Smooth muscle cell (in vitro differentiated cells): ENCODE data around the gene NOTUM. TPM values are rescaled to one million over a fixed set of nuclear protein-coding genes. Genes with fewer than 3 reads are reported as not detected.

ENCODE experiments used
- DNase-seq: peaks from one replicate; lab custom pipeline; 2025; ENCODE audit not compliant: unreplicated experiment; lab: John Stamatoyannopoulos, UW
- H2AFZ ChIP-seq: fragments of 200-600 bp; sonication (generic); 2 replicates; pipeline ENCODE4 v1.6.0; 2016; ENCODE audit warnings: antibody characterized with exemption, low read depth, mild to moderate bottlenecking
- H3F3A ChIP-seq: fragments of 200-600 bp; sonication (generic); 2 replicates; pipeline ENCODE4 v1.6.0; 2017; ENCODE audit warnings: antibody characterized with exemption, low read depth
- H3K27ac ChIP-seq: fragments of 200-600 bp; sonication (generic); 2 replicates; pipeline ENCODE4 v1.5.1; 2016; ENCODE audit warnings: low read depth, mild to moderate bottlenecking
- H3K27me3 ChIP-seq: fragments of 200-600 bp; sonication (generic); 2 replicates; pipeline ENCODE4 v1.6.1; 2016; ENCODE audit warnings: low read depth, mild to moderate bottlenecking
- H3K36me3 ChIP-seq: fragments of 200-600 bp; sonication (generic); 2 replicates; pipeline ENCODE4 v1.5.1; 2016; ENCODE audit warnings: low read depth
- H3K4me1 ChIP-seq: fragments of 200-600 bp; sonication (generic); 2 replicates; pipeline ENCODE4 v1.5.1; 2016; ENCODE audit warnings: low read depth
- H3K4me2 ChIP-seq: fragments of 200-600 bp; sonication (generic); 2 replicates; pipeline ENCODE4 v1.6.0; 2016; ENCODE audit warnings: mild to moderate bottlenecking
- H3K4me3 ChIP-seq: fragments of 200-600 bp; sonication (generic); 2 replicates; pipeline ENCODE4 v1.5.1; 2016; ENCODE audit warnings: mild to moderate bottlenecking
- H3K79me2 ChIP-seq: fragments of 200-600 bp; sonication (generic); 2 replicates; pipeline ENCODE4 v1.6.0; 2016; ENCODE audit warnings: low read depth, mild to moderate bottlenecking
- H3K9ac ChIP-seq: fragments of 200-600 bp; sonication (generic); 2 replicates; pipeline ENCODE4 v1.6.0; 2016; ENCODE audit warnings: low read depth
- H3K9me3 ChIP-seq: fragments of 200-600 bp; sonication (generic); replicated peaks from 2 replicates; pipeline ENCODE4 v1.5.1; 2016; ENCODE audit warnings: low read depth
- H4K20me1 ChIP-seq: fragments of 200-600 bp; sonication (generic); 2 replicates; pipeline ENCODE4 v1.6.0; 2016; ENCODE audit warnings: low read depth
- WGBS: methylation state at CpG from one replicate; pipeline ENCODE4 v1.1.7; 2016; ENCODE audit warnings: low lambda C conversion rate; 5-methylcytosine and 5-hydroxymethylcytosine counted together
- polyA plus RNA-seq: library from polyadenylated mRNA; unstranded; fragments of >200 nt; fragmentation: Nextera tagmentation; extraction: Ambion mirVana; gene quantifications from 2 replicates; pipeline ENCODE4 v1.2.1, GENCODE V29; 2016
- total RNA-seq: library from RNA; depleted of rRNA; stranded (reverse); fragments of >200 nt; gene quantifications from 2 replicates; pipeline ENCODE4 v1.2.3, GENCODE V29; 2014
- TF ChIP-seq, protein P1 (sequence below): fragments of 200-600 bp; sonication (generic); IDR thresholded peaks from 2 replicates; pipeline ENCODE4 v1.5.1; 2017; ENCODE audit warnings: borderline replicate concordance, mild to moderate bottlenecking, antibody characterized with exemption; ENCODE audit not compliant: insufficient read depth, poor library complexity, severe bottlenecking

Gene NOTUM
- total and polyA plus RNA-seq, 2 experiments from 2014 or later = 0.90 to 2.9 TPM

DNA sequence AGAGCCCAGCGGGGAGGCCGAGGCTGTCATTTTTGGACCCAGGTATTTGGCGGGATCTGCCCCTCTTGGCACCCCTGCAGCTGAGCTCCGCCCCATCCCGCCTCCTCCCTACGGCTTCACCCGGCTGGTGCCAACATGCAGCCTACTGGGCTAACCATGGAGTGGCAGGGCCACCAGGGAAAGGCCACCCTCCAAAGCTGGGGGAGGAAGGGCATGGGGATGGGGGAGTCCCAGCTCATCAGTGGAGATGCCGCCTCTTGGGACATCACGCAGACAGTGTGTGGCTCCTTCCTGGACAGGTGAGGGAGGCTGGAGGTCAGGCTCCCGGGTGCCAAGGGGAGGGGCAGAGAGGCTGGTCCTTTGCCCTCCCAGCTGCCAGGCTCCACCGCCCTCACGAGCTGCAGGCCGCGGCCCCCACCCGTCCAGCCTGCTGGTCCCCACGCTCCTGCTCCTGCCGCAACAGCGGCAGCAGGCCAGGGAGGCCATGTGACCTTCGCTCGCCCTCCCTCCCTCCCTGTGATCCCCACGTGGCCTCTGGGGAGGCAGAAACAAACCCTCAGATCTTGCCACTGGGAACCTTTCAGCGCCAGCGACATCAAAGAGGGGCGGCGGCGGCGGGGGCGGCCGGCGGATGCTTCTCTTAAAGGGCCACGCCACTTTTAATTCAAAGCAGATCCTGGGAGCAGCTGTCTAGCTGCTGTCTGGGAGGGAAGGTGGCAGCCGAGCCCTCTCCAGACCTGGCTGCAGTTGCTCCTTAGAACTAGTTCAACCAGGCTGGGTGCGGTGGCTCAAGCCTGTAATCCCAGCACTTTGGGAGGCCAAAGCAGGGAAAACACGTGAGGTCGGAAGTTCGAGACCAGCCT is 6.8 kb upstream of the NOTUM start:
- Histone ChIP-seq H3K27me3 (no peaks in the 10 kb centered on the region), H3K9me3 (no peaks in the 10 kb centered on the region), H3F3A (peaks cover 11% of the 10 kb centered on the region), H3K9ac (no peak overlapping the region), H3K36me3 (no peaks in the 10 kb centered on the region), H3K27ac (no peak overlapping the region), H3K4me2 (peak overlapping the region; percentile 26), H4K20me1 (no peaks in the 10 kb centered on the region), H2AFZ (peak overlapping the region; percentile 5), H3K79me2 (no peaks in the 10 kb centered on the region), H3K4me3 (no peak overlapping the region), H3K4me1 (peaks cover 16% of the 10 kb centered on the region)
- 34% methylated on average over 25 of the region's 36 CpGs for WGBS
- TF ChIP-seq, protein P1, sequence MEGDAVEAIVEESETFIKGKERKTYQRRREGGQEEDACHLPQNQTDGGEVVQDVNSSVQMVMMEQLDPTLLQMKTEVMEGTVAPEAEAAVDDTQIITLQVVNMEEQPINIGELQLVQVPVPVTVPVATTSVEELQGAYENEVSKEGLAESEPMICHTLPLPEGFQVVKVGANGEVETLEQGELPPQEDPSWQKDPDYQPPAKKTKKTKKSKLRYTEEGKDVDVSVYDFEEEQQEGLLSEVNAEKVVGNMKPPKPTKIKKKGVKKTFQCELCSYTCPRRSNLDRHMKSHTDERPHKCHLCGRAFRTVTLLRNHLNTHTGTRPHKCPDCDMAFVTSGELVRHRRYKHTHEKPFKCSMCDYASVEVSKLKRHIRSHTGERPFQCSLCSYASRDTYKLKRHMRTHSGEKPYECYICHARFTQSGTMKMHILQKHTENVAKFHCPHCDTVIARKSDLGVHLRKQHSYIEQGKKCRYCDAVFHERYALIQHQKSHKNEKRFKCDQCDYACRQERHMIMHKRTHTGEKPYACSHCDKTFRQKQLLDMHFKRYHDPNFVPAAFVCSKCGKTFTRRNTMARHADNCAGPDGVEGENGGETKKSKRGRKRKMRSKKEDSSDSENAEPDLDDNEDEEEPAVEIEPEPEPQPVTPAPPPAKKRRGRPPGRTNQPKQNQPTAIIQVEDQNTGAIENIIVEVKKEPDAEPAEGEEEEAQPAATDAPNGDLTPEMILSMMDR = no peak
- peak; percentile 18 for DNase-seq

GRCh38 chr17:81967244-81967532 is 6.2 kb upstream of the NOTUM start:
- TF ChIP-seq, protein P1 = no peak
- no peaks in the 10 kb centered on the region for H3K9me3 ChIP-seq
- H3F3A ChIP-seq = peaks cover 11% of the 10 kb centered on the region
- DNase-seq = no peak
- H3K9ac ChIP-seq = no peak overlapping the region
- H3K79me2 ChIP-seq = no peaks in the 10 kb centered on the region
- peak overlapping the region; percentile 26 for H3K4me2 ChIP-seq
- no peaks in the 10 kb centered on the region for H3K36me3 ChIP-seq
- H3K27ac ChIP-seq = no peak overlapping the region
- no peak overlapping the region for H3K4me3 ChIP-seq
- 81% methylated on average over 5 of the region's 5 CpGs for WGBS
- peaks cover 16% of the 10 kb centered on the region for H3K4me1 ChIP-seq
- H3K27me3 ChIP-seq = peaks cover 1% of the 10 kb centered on the region
- no peaks in the 10 kb centered on the region for H4K20me1 ChIP-seq
- H2AFZ ChIP-seq = no peak overlapping the region

- DNase-seq = no peak
- Histone ChIP-seq H3K9me3 (no peaks in the 10 kb centered on the region), H3F3A (peaks cover 11% of the 10 kb centered on the region), H3K27ac (no peak overlapping the region), H3K9ac (no peak overlapping the region), H3K36me3 (no peaks in the 10 kb centered on the region), H3K4me3 (no peak overlapping the region), H3K27me3 (peaks cover 7% of the 10 kb centered on the region), H3K79me2 (no peaks in the 10 kb centered on the region), H2AFZ (no peak overlapping the region), H3K4me2 (peak overlapping the region; percentile 26), H4K20me1 (no peaks in the 10 kb centered on the region), H3K4me1 (peaks cover 16% of the 10 kb centered on the region)
- 53% methylated on average over 32 of the region's 41 CpGs for WGBS
- TF ChIP-seq, protein P1 = no peak
These were observed 5.6 kb upstream of the NOTUM start for GRCh38 chr17:81966343-81967243.
